NCI-H2081 (cell line): ENCODE measurements around the gene SMAD4.
A peak's percentile ranks its signal among the peaks of the same experiment; 100 is the strongest.

Source experiments
- DNase-seq, 2 experiments: peaks; one replicate each; lab custom pipeline; 2025; lab: John Stamatoyannopoulos, UW

Gene SMAD4

DNA sequence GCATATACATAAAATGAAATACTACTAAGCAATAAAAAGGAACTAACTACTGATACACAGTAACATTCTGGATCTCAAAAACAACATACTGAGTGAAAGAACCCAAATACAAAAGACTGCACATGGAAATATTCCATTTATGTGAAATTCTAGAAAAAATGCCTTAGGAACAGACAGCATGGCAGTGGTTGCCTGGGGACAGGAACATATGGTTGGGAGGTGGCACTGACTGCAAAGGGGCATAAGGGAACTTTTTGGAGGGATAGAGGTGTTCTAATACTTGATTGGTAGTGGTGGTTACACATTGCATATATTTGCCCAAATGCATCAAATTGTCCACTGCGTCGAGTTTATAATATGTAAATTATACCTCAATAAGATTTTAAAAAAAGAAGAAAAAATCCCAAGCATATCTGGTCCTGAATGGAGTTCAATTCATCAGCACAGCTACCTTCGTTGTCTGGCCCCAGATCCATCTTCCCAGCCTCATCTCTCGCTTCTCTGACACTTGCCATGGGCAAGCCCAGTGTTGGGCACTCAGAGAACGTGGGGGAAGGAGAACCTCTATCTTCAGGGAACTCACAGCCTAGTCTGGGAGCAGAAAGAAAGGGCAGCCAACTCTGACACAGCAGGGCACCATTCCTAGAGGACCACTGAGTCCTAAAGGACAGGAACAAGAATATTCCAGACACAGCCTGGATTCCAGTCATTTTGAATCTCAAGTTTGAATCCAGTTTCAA, 8.6 kb upstream of the SMAD4 start:
- no peak for DNase-seq

DNA sequence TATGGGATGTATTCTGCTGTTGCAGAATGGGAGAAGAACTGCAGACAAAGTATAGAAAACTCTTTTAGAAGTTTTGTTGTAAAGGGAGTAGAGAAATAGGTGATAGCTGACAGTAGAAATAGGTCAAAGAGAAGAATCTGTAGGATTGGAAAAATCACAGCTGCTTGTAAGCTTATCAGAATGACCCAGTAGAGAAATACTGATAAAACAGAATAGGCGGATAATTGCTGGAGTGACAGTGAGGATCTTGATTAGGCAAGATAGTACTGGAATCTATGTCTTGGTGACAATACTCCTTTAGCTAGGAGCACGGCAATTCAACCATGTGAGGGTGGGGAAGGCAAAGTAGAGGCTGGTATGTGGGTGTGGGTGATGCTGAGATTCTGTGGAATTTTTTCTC, 4.5 kb upstream of the SMAD4 start:
- no peak for DNase-seq

DNA sequence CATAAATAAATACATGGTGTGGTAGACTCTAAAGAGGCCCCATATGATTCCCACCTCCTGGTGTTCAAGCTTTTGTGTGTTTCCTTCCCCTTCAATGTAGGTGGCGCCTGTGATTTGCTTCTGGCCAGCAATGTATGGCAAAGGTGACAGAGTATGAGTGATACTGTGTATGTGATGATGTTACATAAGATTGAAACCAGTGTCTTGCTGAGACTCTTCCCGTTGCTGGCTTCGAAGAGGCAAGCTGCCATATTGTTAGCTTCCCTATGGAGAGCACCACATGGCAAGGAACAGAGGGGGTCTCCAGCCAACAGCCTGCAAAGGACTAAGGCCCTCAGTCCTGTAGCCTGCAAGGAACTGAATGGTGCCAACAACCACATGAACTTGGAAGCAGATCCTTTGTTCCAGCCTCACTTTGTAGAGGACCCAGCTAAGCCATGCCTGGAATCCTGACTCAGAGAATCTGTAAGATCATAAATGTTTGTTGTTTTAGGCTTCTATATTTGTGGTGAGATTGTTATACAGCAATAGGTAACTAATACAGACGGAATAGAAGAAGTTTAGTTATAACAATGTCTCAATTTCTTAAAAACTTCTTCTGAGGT, 1.7 kb upstream of the SMAD4 start:
- DNase-seq, result peak; percentile 9 to 45

DNA sequence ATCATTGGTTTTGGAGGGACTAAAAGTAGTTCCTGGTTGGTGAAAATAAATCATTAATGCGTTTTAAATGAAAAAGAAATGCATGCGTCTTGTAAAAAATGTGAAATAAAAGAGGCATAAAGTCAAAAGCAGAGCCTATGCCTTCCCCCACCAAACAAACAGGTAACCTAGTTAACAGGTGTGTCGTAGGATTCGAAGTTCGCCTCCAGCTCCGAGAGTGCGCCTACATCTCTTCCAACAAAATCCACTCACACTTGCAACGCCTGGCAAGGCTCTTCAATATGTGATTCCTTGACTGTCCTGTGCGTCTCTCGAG, 677 bp upstream of the SMAD4 start:
- DNase-seq, result no peak

DNA sequence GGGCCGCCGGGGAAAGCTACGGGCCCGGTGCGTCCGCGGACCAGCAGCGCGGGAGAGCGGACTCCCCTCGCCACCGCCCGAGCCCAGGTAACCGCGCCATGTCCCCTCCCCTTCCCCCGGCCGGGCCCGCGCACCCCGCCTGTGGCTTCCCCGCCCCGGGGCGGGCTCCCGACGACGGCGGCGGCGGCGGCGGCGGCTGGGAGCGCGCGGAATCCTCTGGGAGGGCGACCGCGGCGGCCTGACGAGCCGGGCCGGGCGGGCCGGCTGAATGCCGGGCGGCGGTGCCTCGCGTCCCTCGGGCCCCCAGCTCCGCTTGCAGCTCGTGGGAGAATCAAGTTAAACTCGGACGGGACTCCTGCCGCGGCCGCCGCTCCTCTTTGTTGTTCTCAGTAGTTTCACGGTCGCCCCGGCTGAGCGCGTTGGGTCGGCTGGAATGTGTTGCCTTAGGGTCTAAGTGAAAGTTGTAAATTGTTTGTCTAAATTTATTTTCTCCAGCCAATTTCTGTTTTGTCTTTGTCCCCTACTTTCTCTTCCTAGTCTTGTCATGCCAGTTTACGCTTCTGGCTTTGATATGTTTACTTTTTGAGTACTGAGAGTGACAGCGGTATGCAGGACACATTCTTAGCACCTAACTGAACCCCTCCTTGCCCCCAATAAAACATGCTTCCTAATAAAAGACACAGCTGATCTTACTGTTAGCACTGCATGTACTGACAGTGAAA, 685 bp downstream of the SMAD4 start:
- peak; percentile 34 to 53 for DNase-seq

DNA sequence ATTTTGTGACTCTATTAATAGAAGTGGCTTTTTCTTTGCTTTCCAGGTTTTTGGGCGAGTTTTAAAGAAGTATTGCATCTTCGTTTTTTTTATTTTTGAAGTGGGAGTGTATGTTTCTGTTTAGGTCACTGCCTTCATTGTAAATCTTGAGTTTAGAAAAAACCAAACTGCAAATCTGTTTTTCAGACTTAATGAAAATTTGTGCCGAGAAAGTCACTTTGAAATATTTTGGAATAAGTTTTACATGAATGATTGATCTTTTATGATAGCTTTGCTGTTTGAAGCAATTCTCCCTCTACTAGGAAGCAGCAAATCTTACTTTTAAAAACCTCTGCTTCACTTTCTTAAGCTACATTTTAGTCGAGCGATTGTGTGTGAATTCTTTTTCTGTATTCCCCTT, 2.2 kb downstream of the SMAD4 start:
- no peak for DNase-seq

DNA sequence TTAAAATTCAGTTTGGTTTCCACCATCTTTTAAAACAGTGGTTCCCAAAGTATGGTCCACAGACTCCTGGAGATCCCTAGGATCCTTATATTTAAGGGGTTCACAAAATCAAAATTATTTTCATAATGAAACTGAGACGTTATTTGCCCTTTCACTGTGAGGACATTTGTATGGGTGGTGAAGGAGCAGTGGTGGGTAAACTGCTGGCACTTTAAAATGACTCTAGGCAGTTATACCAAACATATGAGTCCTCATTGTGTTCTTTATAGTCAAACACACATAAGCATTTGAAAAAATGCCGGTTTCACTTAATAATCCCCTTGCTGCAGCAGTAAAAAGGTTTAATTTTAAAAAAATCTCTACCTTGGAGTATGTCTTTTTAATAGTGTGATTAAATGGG, 7.2 kb downstream of the SMAD4 start:
- no peak for DNase-seq

DNA sequence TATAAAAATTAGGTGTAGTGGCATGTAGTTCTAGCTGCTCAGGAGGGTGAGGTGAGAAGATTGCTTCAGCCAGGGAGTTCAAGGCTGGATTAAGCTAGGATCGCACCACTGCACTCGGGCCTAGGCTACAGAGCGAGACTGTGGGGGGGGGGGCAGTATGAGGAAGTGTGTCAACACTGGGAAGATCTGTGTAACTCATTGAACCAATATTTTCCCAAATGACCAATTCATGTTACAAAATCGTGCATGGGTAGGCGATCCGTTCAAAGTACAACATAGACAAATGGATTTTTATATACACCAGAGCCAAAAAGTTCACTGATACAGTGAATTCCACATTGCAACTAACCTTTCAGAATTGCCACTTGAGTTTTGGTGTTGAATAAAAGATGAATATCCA, 8.1 kb downstream of the SMAD4 start:
- DNase-seq, result no peak

DNA sequence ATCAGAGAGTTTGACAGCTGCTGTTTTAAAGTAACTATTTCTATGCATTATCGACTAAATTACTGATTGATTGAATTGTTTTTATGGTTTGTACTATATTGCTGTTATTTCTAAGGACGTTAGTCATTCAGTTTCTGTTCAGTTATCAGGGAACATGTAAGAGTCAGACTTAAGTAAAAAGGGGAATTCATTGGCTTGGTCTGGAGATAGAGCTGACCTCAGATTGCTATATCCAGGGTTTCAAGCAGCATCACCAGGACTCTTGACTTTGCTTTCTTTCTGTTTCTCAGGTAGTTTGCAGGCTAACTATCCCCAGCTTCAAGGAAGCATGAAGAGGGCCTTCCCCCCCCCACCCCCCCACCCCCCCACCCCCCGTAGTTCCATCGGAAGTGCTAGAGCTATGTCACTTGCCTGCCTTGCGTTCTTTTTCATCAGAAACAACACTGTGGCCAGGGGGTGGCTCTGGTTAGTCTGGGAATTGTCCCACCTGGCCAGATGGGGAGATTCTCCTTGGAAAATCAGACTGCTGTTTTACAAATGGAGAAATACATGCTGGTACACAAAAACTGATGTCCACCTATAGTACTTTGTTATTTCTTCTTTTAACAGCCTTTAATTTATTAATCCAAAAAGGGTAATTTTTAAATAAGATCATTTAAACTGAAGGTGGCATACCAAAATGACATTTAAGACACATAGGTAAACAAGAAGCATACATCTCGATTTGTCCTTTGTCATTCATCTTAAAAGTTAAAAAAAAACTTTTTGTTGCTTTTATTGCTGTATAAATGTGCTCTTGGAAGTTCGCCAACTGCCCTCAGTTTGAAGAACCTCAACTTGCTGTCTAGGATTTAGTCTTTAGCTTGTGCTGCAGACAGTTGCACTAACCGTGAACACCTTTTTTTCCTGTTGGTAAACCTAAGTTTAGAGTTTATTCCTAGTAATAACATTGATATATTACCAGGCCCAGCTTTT, 9.4 kb downstream of the SMAD4 start:
- DNase-seq, result no peak

DNA sequence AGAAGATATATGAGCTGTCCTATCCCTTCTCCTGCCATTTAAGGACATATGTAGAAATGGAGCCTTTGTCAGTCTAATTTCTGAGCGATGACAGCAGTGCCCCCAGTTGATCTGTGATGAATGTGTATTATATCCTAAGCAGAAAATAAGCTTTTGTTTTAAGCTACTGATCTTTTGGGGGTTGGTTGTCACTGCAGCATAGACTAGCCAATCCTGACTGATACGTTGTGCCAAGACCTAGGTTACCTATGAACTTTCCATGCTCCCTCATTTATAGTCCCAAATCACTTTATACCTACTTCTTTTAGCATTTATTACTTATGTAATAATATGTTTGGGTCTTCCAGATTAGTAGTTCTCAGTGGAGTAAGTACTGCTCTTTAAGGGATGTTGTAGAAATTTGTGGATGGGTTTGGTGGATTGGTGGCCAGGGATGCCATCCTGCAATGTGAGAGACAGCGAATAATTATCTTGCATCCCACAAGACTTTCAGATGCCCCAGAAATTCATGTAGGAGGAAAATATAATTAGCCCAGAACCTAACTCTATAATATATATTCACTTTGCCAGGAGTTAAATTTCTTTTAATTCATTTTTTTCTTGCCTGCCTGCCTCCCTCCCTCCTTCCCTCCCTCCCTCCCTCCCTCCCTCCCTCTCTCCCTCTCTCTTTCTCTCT, 11.8 kb downstream of the SMAD4 start:
- DNase-seq, result no peak

DNA sequence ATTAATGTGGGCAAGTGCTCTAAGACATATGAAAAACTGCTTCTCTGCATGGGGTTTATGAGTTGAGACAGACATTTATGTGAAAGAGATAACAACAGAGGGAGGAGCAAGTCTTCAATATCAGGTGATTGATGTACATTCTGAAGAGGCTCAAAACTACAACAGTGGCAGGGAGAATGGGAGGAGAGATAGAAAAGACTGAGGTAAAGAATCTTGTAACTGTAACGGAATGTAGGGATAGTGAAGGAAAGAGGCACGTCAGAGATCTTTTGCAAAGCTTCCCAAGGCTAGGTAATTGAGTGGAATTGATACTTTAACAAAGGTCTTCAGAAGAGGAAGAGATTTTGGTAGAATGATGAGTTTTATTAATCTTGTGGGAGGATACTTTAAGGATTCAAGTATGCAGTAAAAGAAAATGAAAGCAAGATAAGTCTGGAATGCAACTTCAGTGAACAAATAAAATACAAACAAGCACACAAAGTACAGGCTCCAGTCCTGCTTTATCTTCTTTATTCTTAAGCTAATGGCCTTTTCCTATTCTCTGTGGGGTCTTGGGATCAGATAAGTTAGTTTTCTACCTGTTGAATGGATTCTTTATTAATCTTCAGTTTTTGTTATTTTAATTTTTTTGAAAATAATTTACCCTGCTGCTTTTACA, 15.0 kb downstream of the SMAD4 start:
- no peak for DNase-seq

DNA sequence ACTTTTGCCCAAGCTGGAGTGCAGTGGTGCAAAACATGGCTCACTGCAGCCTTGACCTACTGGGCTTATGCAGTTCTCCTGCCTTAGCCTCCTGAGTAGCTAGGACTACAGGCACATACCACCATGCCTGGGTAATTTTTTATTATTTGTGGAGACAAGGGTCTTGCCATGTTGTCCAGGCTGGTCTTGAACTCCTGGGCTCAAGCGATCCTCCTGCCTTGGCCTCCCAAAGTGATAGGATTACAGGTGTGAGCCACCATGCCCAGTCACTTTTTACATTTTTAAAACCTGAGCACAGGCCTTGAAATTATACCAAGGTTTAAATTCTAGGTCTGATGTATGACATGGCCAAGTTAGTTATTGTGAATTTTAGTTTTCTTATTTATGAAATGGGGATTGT, 18.2 kb downstream of the SMAD4 start:
- DNase-seq, result no peak

DNA sequence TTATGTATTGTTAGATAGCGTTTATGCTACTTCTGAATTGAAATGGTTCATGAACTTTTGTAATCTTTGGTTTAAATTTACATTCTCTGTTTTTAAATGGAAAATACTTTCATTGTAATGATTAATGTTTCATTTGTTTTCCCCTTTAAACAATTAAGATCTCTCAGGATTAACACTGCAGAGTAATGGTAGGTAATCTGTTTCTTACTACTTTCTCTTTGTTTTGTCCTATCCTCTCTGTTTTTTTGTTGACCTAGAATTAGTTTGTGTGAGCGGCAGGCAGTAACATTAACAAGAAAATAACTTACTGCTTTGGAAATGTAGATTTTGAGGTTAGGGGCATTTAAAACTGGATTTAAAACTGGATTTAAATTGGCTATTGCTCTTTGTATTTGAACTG, 19.1 kb downstream of the SMAD4 start:
- DNase-seq, result no peak

DNA sequence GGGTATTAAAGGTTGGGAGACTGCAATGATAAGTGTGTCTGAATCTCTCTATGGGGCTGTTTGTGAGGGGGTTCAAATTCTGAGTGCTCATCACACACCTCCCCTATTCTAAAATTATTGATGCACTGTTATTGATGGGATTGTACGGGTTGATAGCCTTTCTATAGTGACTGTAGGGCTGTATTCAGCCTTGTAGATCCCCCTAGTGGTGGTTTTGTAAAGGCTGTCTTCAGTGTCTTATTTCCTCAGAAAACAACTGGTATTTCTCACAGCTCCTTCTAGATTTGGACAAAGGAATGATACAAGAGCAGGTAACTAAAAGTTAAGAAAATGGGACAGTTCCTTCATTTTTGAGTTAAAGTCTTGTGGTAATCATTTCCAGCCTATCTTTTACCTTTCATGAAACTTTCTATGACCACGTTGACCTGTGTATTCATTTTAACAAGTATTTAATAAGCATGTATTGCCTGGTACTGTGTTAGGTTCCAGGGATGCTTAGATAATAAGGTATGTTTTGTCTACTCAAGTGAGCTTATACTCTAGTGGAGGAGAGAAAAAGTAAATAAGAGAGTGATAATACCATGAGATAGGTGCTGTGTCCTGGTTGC, 21.2 kb downstream of the SMAD4 start:
- peak in 1 of 2 experiments; percentile 37 for DNase-seq

DNA sequence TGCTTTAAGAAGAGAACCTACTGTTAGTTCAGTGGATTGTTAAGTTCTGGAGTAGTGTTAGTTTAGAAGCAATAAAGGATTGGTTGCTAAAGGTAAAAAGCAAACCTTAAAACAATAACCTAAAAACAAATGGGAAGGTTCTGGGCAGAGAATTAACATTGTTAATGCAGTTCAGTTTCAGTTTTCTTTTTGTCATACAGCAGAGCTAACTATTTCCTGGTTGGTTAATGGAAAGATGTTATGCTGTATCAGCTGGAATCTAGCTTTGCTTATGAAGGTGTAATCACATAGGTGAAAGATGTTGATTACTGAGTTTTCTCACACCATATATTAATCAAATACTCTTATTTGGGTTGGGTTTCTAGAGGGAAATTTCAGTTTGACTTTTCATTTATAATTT, 23.8 kb downstream of the SMAD4 start:
- DNase-seq, result no peak

DNA sequence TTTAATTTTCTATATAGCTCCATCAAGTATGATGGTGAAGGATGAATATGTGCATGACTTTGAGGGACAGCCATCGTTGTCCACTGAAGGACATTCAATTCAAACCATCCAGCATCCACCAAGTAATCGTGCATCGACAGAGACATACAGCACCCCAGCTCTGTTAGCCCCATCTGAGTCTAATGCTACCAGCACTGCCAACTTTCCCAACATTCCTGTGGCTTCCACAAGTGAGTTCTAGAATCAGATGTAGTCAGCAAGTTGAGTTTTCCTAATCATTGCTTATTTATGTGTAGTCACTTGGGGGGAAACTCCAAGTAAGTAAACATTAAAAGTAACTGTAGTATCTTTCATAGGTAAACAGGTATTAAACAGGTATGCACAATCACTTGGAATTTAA, 24.8 kb downstream of the SMAD4 start:
- DNase-seq, result no peak

DNA sequence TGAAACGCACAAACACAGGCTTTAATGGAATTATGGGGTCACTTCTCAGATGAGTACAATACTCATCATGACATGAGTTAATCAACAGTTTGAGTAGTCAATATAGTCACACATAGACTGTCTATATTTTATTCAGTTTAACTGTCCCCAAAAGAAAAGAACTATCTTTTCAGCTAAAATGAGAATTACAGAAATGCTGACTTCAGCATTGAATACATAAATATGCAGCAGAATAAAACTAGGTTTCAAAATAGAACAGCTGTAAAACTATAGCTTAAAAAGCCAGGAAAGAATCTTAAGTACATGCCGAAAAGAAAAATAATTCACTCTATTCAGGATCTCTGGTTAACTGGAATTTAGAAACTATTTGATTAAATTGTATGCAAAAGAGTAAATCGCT, 30.0 kb downstream of the SMAD4 start:
- DNase-seq, result no peak

DNA sequence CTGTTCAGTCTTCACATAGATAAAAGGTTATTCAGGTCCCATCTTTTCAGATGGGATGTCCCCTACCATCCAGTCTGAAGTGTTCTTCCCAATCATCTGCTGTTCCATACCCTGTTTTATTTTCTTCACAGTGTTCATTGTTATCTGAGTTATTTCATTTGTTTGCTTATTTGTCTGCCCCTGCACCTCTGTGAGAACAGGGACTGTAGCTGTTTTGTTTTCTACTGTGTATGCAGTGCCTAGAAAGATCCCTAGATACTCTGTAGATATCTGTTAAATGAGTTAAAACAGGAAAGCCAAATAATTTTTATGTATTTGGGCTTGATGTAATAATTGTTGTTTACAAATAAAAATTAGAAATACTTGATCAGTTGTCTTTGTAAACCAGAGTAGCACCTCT, 34.2 kb downstream of the SMAD4 start:
- no peak for DNase-seq

DNA sequence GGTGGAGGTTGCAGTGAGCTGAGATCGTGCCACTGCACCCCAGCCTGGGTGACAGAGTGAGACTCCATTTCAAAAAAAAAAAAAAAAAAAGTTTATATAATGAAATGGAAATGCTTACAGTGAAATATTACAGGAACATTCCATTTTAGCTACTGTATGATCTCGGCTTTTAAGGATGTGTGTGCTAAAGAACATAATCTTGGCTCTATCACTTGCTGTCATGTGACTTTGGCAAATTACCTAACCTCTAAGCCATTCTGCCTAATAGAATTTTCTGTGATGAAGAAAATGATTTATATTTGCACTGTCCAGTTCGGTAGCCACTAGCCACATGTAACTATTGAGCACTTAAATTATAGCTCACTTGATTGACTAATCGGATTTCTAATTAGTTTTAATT, 36.3 kb downstream of the SMAD4 start:
- no peak for DNase-seq

DNA sequence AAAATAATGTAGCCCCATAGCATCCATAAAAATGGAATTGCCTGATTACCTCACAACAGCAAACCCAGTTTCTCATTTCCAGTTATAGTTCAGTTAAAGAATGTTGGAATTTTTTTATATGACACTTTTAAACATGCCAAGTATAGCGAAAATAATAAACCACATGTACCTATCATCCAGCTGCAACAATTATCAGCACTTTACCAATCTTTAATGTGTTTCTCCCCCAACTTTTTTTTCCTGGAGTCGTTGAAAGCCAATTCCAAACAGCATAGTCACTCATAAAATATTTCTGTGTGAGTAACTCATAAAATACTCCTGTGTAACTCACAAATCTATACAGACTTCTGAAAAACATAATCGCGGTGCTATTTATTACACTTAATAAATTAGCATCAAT, 38.1 kb downstream of the SMAD4 start:
- no peak for DNase-seq

DNA sequence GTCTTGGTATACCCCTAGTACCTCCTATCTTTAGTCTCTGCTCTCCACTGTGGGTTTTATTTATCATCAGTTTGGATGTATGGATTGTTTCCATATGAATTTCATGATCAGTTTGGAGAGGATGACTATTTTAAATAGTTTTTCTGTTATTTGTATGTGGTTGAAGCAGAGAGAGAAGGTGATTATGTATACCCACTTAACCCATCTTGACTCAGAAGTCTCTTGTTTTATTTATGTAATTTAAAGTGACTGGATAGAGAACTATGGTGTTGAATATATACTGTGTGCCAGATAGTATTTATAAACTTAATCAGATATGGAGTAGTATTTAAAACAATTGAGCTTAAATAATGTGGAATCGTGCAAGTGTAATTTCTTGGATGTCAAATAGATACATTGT, 39.9 kb downstream of the SMAD4 start:
- no peak for DNase-seq
